Activated naive CD4-positive, alpha-beta T cell treated with anti-CD3 and anti-CD28 coated beads, Interleukin-2, amount 50 U/mL, for 72 hours (primary cell): ENCODE measurements around the gene RUFY3. TPM values are rescaled to one million over a fixed set of nuclear protein-coding genes. Genes with fewer than 3 reads are reported as not detected.
A peak's percentile ranks its signal among the peaks of the same experiment; 100 is the strongest.
"Not testable (repeated sequence)": the region's sequence is repeated elsewhere in the genome, so short reads cannot be mapped to it uniquely, and the experiment has no call there.

Source experiments
- ATAC-seq, 2 donors: fragments of 150-1000 bp; cut with Tn5 transposase; 2 replicates each; pipeline ENCODE4 v1.10.0; 2021; ENCODE audit warnings: mild to moderate bottlenecking in 2 of 2, moderate library complexity in 2 of 2
- DNase-seq, 2 donors: peaks; one replicate each; pipeline ENCODE4 v3.0.0; 2021 to 2022; ENCODE audit warnings: low spot score in 2 of 2
- H3K27ac Mint-ChIP-seq, 2 donors: one replicate each; pipeline ENCODE4 v1.8.0; 2022; ENCODE audit warnings: mild to moderate bottlenecking in 2 of 2, mixed read lengths in 2 of 2
- H3K36me3 Mint-ChIP-seq, 2 donors: one replicate each; pipeline ENCODE4 v1.8.0; 2022; ENCODE audit warnings: mixed read lengths in 2 of 2
- H3K9me3 Mint-ChIP-seq, 2 donors: one replicate each; pipeline ENCODE4 v1.8.0; 2022; ENCODE audit warnings: mixed read lengths in 2 of 2
- total RNA-seq, 2 donors: library from RNA; stranded (reverse); gene quantifications; one replicate each; pipeline ENCODE4 v1.2.3, GENCODE V29; 2022

The RUFY3 gene
- total RNA-seq, 2 donors from 2014 or later = 16.0 to 23.5 TPM

- DNase-seq = no peak
- H3K27ac Mint-ChIP-seq = no peak overlapping the region
Measured at GRCh38 chr4:70722199-70722791, 531 bp downstream of the RUFY3 start.

GRCh38 chr4:70724463-70724862, 2.7 kb downstream of the RUFY3 start:
- Mint-ChIP-seq H3K36me3 (no peaks in the 10 kb centered on the region), H3K9me3 (no peaks in the 10 kb centered on the region), H3K27ac (no peak overlapping the region)
- DNase-seq (no peak), ATAC-seq (no peak)

More at GRCh38 chr4:70722199-70722791, 531 bp downstream of the RUFY3 start:
- no peaks in the 10 kb centered on the region for H3K36me3 Mint-ChIP-seq
- no peaks in the 10 kb centered on the region for H3K9me3 Mint-ChIP-seq
- ATAC-seq = peak; percentile 62 to 74

- no peak for DNase-seq
- Mint-ChIP-seq H3K27ac (no peak overlapping the region), H3K9me3 (no peaks in the 10 kb centered on the region), H3K36me3 (no peaks in the 10 kb centered on the region)
- no peak for ATAC-seq
Measured at GRCh38 chr4:70725633-70726032, 3.9 kb downstream of the RUFY3 start.

- H3K36me3 Mint-ChIP-seq, H3K9me3 Mint-ChIP-seq, H3K27ac Mint-ChIP-seq, DNase-seq, ATAC-seq: not testable (repeated sequence)
Measured at GRCh38 chr4:70726515-70726914, 4.8 kb downstream of the RUFY3 start.

- DNase-seq = no peak
- Mint-ChIP-seq H3K36me3 (no peaks in the 10 kb centered on the region), H3K27ac (peak overlapping the region in 1 of 2 donors; percentile 17), H3K9me3 (no peaks in the 10 kb centered on the region)
- ATAC-seq = no peak
Measured at GRCh38 chr4:70728091-70728490, 6.3 kb downstream of the RUFY3 start.

- not testable (repeated sequence) for H3K9me3 Mint-ChIP-seq, DNase-seq, H3K27ac Mint-ChIP-seq, ATAC-seq, H3K36me3 Mint-ChIP-seq
Measured at GRCh38 chr4:70732878-70733277, 11.1 kb downstream of the RUFY3 start.

GRCh38 chr4:70734168-70734954, 12.6 kb downstream of the RUFY3 start:
- H3K9me3 Mint-ChIP-seq = no peaks in the 10 kb centered on the region
- H3K27ac Mint-ChIP-seq = peak overlapping the region in 1 of 2 donors; percentile 70
- ATAC-seq (peak; percentile 94 to 96), DNase-seq (no peak)
- H3K36me3 Mint-ChIP-seq = no peaks in the 10 kb centered on the region

- no peaks in the 10 kb centered on the region for H3K36me3 Mint-ChIP-seq
- DNase-seq = no peak
- no peaks in the 10 kb centered on the region for H3K9me3 Mint-ChIP-seq
- H3K27ac Mint-ChIP-seq = peak overlapping the region in 1 of 2 donors; percentile 70
- peak; percentile 13 to 27 for ATAC-seq
Measured at GRCh38 chr4:70734971-70735370, 13.2 kb downstream of the RUFY3 start.

GRCh38 chr4:70735915-70736314, 14.2 kb downstream of the RUFY3 start:
- not testable (repeated sequence) for DNase-seq, H3K36me3 Mint-ChIP-seq, H3K27ac Mint-ChIP-seq, H3K9me3 Mint-ChIP-seq
- ATAC-seq = peak; percentile 24 to 35

GRCh38 chr4:70737006-70737405, 15.2 kb downstream of the RUFY3 start:
- H3K9me3 Mint-ChIP-seq = no peaks in the 10 kb centered on the region
- DNase-seq (no peak), ATAC-seq (peak in 1 of 2 donors; percentile 47)
- no peak overlapping the region for H3K27ac Mint-ChIP-seq
- H3K36me3 Mint-ChIP-seq = no peaks in the 10 kb centered on the region

- Mint-ChIP-seq H3K9me3 (no peaks in the 10 kb centered on the region), H3K27ac (no peak overlapping the region)
- peak in 1 of 2 donors; percentile 3 for ATAC-seq
Measured at GRCh38 chr4:70737409-70737808, 15.6 kb downstream of the RUFY3 start.

GRCh38 chr4:70739496-70740337, 18.0 kb downstream of the RUFY3 start:
- Mint-ChIP-seq H3K27ac (no peak overlapping the region), H3K36me3 (no peaks in the 10 kb centered on the region), H3K9me3 (no peaks in the 10 kb centered on the region)
- no peak for ATAC-seq
- DNase-seq = no peak

More at GRCh38 chr4:70737409-70737808, 15.6 kb downstream of the RUFY3 start:
- no peak for DNase-seq
- no peaks in the 10 kb centered on the region for H3K36me3 Mint-ChIP-seq

GRCh38 chr4:70741867-70742658, 20.3 kb downstream of the RUFY3 start:
- H3K27ac Mint-ChIP-seq = peak overlapping the region in 1 of 2 donors; percentile 57
- H3K36me3 Mint-ChIP-seq = no peaks in the 10 kb centered on the region
- no peak for ATAC-seq
- no peaks in the 10 kb centered on the region for H3K9me3 Mint-ChIP-seq
- DNase-seq = no peak

- no peak for ATAC-seq
- peaks cover 0 to 6% of the 10 kb centered on the region in 2 donors for H3K9me3 Mint-ChIP-seq
- no peak overlapping the region for H3K27ac Mint-ChIP-seq
- no peak for DNase-seq
- H3K36me3 Mint-ChIP-seq = no peaks in the 10 kb centered on the region
Measured at GRCh38 chr4:70743731-70744130, 22.0 kb downstream of the RUFY3 start.

GRCh38 chr4:70746179-70746839, 24.5 kb downstream of the RUFY3 start:
- DNase-seq (no peak), ATAC-seq (no peak)
- H3K27ac Mint-ChIP-seq = no peak overlapping the region
- H3K9me3 Mint-ChIP-seq = peaks cover 0 to 6% of the 10 kb centered on the region in 2 donors
- H3K36me3 Mint-ChIP-seq = no peaks in the 10 kb centered on the region

- Mint-ChIP-seq H3K27ac (no peak overlapping the region), H3K36me3 (no peaks in the 10 kb centered on the region), H3K9me3 (peaks cover 0 to 6% of the 10 kb centered on the region in 2 donors)
- DNase-seq (no peak), ATAC-seq (no peak)
Measured at GRCh38 chr4:70747874-70748273, 26.1 kb downstream of the RUFY3 start.
